Esophagus squamous epithelium (tissue), 4 donors: ENCODE results near the gene ZNF670.

Experiments
- POLR2A ChIP-seq, 4 donors: fragments of 450-650 bp; IDR thresholded peaks; one replicate each; pipeline ENCODE4 v1.6.1; 2017; ENCODE audit warnings: antibody characterized with exemption in 4 of 4, mild to moderate bottlenecking in 4 of 4, moderate library complexity in 3 of 4
- TF ChIP-seq, protein P1 (sequence below), 6 experiments: fragments of 450-650 bp in 4 of 6; fragments of 200-600 bp in 2 of 6; sonication (generic) in 2 of 6; IDR thresholded peaks; one replicate each; pipeline ENCODE4 v1.5.1; 2016 to 2019; ENCODE audit warnings: antibody characterized with exemption in 6 of 6, mild to moderate bottlenecking in 4 of 6, moderate library complexity in 4 of 6

DNA sequence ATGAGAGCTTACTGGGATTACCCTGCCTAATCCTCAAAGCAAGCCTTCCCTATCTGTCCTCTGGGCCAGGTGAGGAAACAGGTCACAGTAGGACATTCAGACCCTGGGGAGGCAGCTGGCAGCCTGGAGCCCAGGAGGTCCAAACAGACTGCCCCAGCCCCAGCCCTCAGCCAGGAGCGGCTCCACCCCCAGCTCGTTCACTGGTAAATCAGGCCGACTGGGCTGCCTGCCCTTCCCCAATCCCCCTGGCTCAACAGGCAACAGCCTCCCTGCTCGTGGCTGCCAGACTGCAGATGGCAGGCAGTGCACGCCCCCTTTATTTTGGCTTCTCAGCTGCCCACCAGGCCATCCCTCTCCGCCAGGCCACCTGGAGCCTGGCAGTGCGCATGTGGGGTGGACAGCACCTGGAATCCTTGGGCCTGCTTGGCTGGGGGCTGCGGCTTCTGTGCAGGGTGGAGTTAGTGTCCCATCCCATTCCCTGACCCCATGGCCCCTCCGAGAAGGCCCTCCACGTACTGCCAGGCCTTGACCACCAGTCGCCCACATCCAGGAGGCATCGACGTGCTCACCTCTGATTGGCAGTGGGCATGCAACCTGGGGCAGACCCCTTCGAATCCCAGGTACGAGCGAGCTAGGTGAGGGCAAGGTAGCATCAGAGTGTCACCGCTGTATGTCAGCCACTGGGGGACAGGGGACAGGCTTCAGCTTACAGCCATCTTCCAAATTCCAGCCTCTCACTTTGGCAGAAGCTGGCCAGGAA is 11.2 kb upstream of the ZNF670 start:
- TF ChIP-seq, protein P1, sequence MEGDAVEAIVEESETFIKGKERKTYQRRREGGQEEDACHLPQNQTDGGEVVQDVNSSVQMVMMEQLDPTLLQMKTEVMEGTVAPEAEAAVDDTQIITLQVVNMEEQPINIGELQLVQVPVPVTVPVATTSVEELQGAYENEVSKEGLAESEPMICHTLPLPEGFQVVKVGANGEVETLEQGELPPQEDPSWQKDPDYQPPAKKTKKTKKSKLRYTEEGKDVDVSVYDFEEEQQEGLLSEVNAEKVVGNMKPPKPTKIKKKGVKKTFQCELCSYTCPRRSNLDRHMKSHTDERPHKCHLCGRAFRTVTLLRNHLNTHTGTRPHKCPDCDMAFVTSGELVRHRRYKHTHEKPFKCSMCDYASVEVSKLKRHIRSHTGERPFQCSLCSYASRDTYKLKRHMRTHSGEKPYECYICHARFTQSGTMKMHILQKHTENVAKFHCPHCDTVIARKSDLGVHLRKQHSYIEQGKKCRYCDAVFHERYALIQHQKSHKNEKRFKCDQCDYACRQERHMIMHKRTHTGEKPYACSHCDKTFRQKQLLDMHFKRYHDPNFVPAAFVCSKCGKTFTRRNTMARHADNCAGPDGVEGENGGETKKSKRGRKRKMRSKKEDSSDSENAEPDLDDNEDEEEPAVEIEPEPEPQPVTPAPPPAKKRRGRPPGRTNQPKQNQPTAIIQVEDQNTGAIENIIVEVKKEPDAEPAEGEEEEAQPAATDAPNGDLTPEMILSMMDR (IDR thresholded peaks at IDR 0.05), result no peak
- no peak for TF ChIP-seq POLR2A (IDR thresholded peaks at IDR 0.05)
